HepG2 (cell line): ENCODE results near the gene CDCP2. TPM values are rescaled to one million over a fixed set of nuclear protein-coding genes. Genes with fewer than 3 reads are reported as not detected.

Experiments
- ATAC-seq: fragments of 200-7000 bp; cut with Tn5 transposase; 3 replicates; pipeline ENCODE4 v1.9.1; 2020; ENCODE audit warnings: mild to moderate bottlenecking, moderate library complexity
- BruUV-seq: library from RNA; stranded (reverse); fragments of 400-500 nt; replicated peaks from 2 replicates; lab custom pipeline; 2021; lab: Mats Ljungman, UMichigan
- CTCF ChIA-PET: fragments of 300-600 bp; formaldehyde crosslinking; extraction: SDS; loops from one replicate; lab custom pipeline; 2021; ENCODE audit warnings: low total read pairs, inconsistent platforms, low intra/inter-chr PET ratio; lab: Yijun Ruan, JAX
- POLR2A ChIA-PET: fragments of 350-600 bp; sonication (Branson Sonifier 250); formaldehyde crosslinking; loops from one replicate; lab custom pipeline; 2020; ENCODE audit warnings: antibody characterized with exemption, inconsistent platforms; lab: Yijun Ruan, JAX
- DNase-seq: peaks from one replicate; pipeline ENCODE4 v3.0.0-alpha.2; 2015; ENCODE audit warnings: low spot score
- FAIRE-seq: peaks from 3 replicates; lab custom pipeline; 2011; peaks lifted over from hg19 to GRCh38; lab: Jason Lieb, UNC
- H2AFZ ChIP-seq: one replicate; pipeline ENCODE4 v1.6.1; 2011; ENCODE audit warnings: low read length, inconsistent platforms
- H3K27ac ChIP-seq: fragments of 300-600 bp; 3 replicates; pipeline ENCODE4 v1.8.0; 2011; ENCODE audit warnings: mixed run types, mild to moderate bottlenecking, mixed read lengths, low read length, inconsistent platforms; ENCODE audit not compliant: insufficient read depth; ENCODE audit errors: extremely low read length
- H3K27me3 ChIP-seq, 2 experiments: fragments of 200-600 bp in 1 of 2; 2 replicates in 1 of 2; 3 replicates in 1 of 2; pipeline versions ENCODE4 v1.6.0 to v1.8.0; 2011; ENCODE audit warnings: low read length in 2 of 2, mild to moderate bottlenecking in 2 of 2, moderate library complexity in 2 of 2, inconsistent platforms in 1 of 2; ENCODE audit not compliant: insufficient read depth in 2 of 2, control insufficient read depth in 1 of 2
- H3K36me3 ChIP-seq, 2 experiments: fragments of 200-600 bp in 1 of 2; replicated peaks in 1 of 2; 2 replicates in 1 of 2; 3 replicates in 1 of 2; pipeline versions ENCODE4 v1.5.1 to v1.8.0; 2011; ENCODE audit warnings: low read length in 2 of 2, inconsistent platforms in 1 of 2; ENCODE audit not compliant: insufficient read depth in 2 of 2, control insufficient read depth in 1 of 2
- H3K4me1 ChIP-seq: 2 replicates; pipeline ENCODE4 v1.5.1; 2012; ENCODE audit warnings: low read length, inconsistent platforms; ENCODE audit not compliant: insufficient read depth
- H3K4me2 ChIP-seq: 2 replicates; pipeline ENCODE4 v1.6.0; 2011; ENCODE audit warnings: low read depth, low read length, inconsistent platforms
- H3K4me3 ChIP-seq, 3 experiments: fragments of 200-600 bp in 1 of 3; sonication (generic), shearing (Covaris generic) in 1 of 3; replicated peaks in 1 of 3; 2 replicates each; pipeline ENCODE4 v1.5.1; 2011 to 2016; ENCODE audit warnings: low read length in 3 of 3, inconsistent platforms in 2 of 3, low read depth in 2 of 3, mild to moderate bottlenecking in 2 of 3, control low read depth in 1 of 3, mixed read lengths in 1 of 3; ENCODE audit not compliant: insufficient read depth in 1 of 3
- H3K79me2 ChIP-seq: one replicate; pipeline ENCODE4 v1.6.1; 2011; ENCODE audit warnings: low read length, inconsistent platforms; ENCODE audit not compliant: insufficient read depth
- H3K9ac ChIP-seq: 2 replicates; pipeline ENCODE4 v1.6.0; 2011; ENCODE audit warnings: mild to moderate bottlenecking, low read depth, low read length, inconsistent platforms; ENCODE audit not compliant: insufficient read depth
- H3K9me3 ChIP-seq: 2 replicates; pipeline ENCODE4 v1.5.1; 2012; ENCODE audit warnings: mild to moderate bottlenecking, low read length
- H4K20me1 ChIP-seq: 2 replicates; pipeline ENCODE4 v1.6.0; 2011; ENCODE audit warnings: inconsistent platforms, mild to moderate bottlenecking, low read length, moderate library complexity; ENCODE audit not compliant: insufficient read depth
- CHCHD3 ChIP-seq: sonication (generic); formaldehyde crosslinking; IDR thresholded peaks from 2 replicates; pipeline ENCODE4 v1.8.0; 2022; ENCODE audit warnings: mild to moderate bottlenecking, missing genetic modification reagents, moderate library complexity
- MED13 ChIP-seq: sonication (generic); formaldehyde crosslinking; IDR thresholded peaks from 2 replicates; pipeline ENCODE4 v1.5.0; 2020; ENCODE audit warnings: missing genetic modification reagents
- TOPORS ChIP-seq: sonication (generic); formaldehyde crosslinking; IDR thresholded peaks from 2 replicates; pipeline ENCODE4 v1.8.0; 2023; ENCODE audit warnings: mild to moderate bottlenecking, missing genetic modification reagents
- ZNF18 ChIP-seq: sonication (generic); formaldehyde crosslinking; IDR thresholded peaks from 2 replicates; pipeline ENCODE4 v1.8.0; 2022; ENCODE audit warnings: mild to moderate bottlenecking, missing genetic modification reagents; ENCODE audit not compliant: insufficient replicate concordance
- ZNF33B ChIP-seq: sonication (generic); formaldehyde crosslinking; IDR thresholded peaks from 2 replicates; pipeline ENCODE4 v1.5.1; 2020; ENCODE audit warnings: mild to moderate bottlenecking, missing genetic modification reagents
- ZNF7 ChIP-seq: IDR thresholded peaks from 2 replicates; pipeline ENCODE4 v1.6.1; 2016; ENCODE audit warnings: missing biosample characterization, missing genetic modification reagents
- WGBS: methylation state at CpG from one replicate; pipeline ENCODE4 v1.1.6; 2017; ENCODE audit warnings: low lambda C conversion rate; 5-methylcytosine and 5-hydroxymethylcytosine counted together
- in situ Hi-C: cut with HindIII; loops from 2 replicates; pipeline ENCODE4 v1.10.0; 2017; ENCODE audit warnings: low pct_unique_long_range_greater_than_20kb; ENCODE audit not compliant: extremely low pct_ligation_motif_present
- intact Hi-C: fragments of 100-400 bp; cut with micrococcal nuclease; formaldehyde crosslinking; loops from one replicate; pipeline ENCODE4 v1.10.0; 2022; ENCODE audit not compliant: unreplicated experiment
- polyA plus RNA-seq, 8 experiments: library from polyadenylated mRNA; depleted of rRNA in 3 of 8; stranded (reverse) in 7 of 8; unstranded in 1 of 8; fragments of >200 nt; fragmentation: Illumina TruSeq in 4 of 8; extraction: Trizol in 4 of 8; gene quantifications; 2 replicates each; pipeline versions ENCODE4 v1.2.1 to v1.2.3, GENCODE V29; 2011 to 2016; ENCODE audit warnings: low read depth in 4 of 8, missing spikeins in 1 of 8, mixed read lengths in 1 of 8; ENCODE audit not compliant: insufficient read depth in 1 of 8
- total RNA-seq, 5 experiments: library from RNA; depleted of rRNA; stranded (reverse); fragments of >200 nt; fragmentation: Illumina TruSeq; extraction: Trizol; gene quantifications; 2 replicates each; pipeline ENCODE4 v1.2.3, GENCODE V29; 2016; ENCODE audit warnings: low read depth in 1 of 5
- TF ChIP-seq, protein P1 (sequence below): sonication (generic); formaldehyde crosslinking; IDR thresholded peaks from 2 replicates; pipeline ENCODE4 v1.5.1; 2020; ENCODE audit warnings: mild to moderate bottlenecking, missing genetic modification reagents
- TF ChIP-seq, protein P2 (sequence below): sonication (generic); formaldehyde crosslinking; IDR thresholded peaks from 2 replicates; pipeline ENCODE4 v1.4.0; 2020; ENCODE audit warnings: missing genetic modification reagents
- TF ChIP-seq, protein P3 (sequence below): sonication (generic); formaldehyde crosslinking; IDR thresholded peaks from 2 replicates; pipeline ENCODE4 v1.4.0; 2020; ENCODE audit warnings: missing genetic modification reagents

The CDCP2 gene
- total and polyA plus RNA-seq, 2 of the 13 experiments (the other 11 are each of a cell fraction or from before 2014, with no cell fraction given) = not detected

DNA sequence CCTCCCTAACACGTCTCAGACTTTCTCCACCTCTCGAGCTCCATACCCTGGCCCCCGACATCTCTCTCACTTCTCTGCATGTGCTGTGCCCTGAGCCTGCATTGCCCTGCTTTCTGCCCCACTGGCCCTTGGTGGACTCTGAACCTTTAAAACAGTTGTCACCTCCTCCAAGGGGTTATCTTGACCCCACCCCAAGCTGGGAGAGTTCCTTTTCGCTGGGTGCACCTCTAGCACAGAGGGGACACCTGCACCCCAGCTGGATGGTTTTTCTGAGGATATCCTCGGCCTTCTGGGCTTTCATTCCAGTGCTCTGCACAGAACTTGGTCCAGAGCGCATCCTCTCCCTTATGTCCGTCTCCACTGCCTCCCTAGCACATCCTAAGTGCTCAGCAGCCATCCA is 4.2 kb upstream of the CDCP2 start:
- Histone ChIP-seq H4K20me1 (no peaks in the 10 kb centered on the region), H3K4me3 (no peak overlapping the region), H3K9me3 (no peaks in the 10 kb centered on the region), H3K27me3 (no peaks in the 10 kb centered on the region; a peak in 2 of 5 replicates), H3K4me1 (peaks cover 30% of the 10 kb centered on the region), H2AFZ (no peak overlapping the region), H3K36me3 (no peaks in the 10 kb centered on the region), H3K27ac (no peak overlapping the region), H3K9ac (no peak overlapping the region), H3K4me2 (no peak overlapping the region), H3K79me2 (no peaks in the 10 kb centered on the region)
- ATAC-seq (no peak), DNase-seq (no peak), FAIRE-seq (no peak)
- intact Hi-C loops = no loop called here
- TF ChIP-seq ZNF33B (CRISPR knock-in tag) (no peak), TOPORS (CRISPR knock-in tag) (no peak), CHCHD3 (CRISPR knock-in tag) (no peak), ZNF18 (CRISPR knock-in tag) (no peak), ZNF7 (CRISPR knock-in tag) (no peak), MED13 (no peak)
- TF ChIP-seq, protein P1, sequence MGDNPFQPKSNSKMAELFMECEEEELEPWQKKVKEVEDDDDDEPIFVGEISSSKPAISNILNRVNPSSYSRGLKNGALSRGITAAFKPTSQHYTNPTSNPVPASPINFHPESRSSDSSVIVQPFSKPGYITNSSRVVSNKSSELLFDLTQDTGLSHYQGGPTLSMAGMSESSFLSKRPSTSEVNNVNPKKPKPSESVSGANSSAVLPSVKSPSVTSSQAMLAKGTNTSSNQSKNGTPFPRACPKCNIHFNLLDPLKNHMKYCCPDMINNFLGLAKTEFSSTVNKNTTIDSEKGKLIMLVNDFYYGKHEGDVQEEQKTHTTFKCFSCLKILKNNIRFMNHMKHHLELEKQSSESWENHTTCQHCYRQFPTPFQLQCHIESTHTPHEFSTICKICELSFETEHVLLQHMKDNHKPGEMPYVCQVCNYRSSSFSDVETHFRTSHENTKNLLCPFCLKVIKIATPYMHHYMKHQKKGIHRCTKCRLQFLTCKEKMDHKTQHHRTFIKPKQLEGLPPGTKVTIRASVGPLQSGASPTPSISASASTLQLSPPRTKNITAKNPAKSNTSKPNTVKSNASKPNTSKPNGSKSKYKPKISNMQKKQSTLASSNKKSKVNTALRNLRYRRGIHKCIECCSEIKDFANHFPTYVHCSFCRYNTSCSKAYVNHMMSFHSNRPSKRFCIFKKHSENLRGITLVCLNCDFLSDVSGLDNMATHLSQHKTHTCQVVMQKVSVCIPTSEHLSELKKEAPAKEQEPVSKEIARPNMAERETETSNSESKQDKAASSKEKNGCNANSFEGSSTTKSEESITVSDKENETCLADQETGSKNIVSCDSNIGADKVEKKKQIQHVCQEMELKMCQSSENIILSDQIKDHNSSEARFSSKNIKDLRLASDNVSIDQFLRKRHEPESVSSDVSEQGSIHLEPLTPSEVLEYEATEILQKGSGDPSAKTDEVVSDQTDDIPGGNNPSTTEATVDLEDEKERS (CRISPR knock-in tag) = no peak
- TF ChIP-seq, protein P2, sequence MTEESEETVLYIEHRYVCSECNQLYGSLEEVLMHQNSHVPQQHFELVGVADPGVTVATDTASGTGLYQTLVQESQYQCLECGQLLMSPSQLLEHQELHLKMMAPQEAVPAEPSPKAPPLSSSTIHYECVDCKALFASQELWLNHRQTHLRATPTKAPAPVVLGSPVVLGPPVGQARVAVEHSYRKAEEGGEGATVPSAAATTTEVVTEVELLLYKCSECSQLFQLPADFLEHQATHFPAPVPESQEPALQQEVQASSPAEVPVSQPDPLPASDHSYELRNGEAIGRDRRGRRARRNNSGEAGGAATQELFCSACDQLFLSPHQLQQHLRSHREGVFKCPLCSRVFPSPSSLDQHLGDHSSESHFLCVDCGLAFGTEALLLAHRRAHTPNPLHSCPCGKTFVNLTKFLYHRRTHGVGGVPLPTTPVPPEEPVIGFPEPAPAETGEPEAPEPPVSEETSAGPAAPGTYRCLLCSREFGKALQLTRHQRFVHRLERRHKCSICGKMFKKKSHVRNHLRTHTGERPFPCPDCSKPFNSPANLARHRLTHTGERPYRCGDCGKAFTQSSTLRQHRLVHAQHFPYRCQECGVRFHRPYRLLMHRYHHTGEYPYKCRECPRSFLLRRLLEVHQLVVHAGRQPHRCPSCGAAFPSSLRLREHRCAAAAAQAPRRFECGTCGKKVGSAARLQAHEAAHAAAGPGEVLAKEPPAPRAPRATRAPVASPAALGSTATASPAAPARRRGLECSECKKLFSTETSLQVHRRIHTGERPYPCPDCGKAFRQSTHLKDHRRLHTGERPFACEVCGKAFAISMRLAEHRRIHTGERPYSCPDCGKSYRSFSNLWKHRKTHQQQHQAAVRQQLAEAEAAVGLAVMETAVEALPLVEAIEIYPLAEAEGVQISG (CRISPR knock-in tag) = no peak
- TF ChIP-seq, protein P3, sequence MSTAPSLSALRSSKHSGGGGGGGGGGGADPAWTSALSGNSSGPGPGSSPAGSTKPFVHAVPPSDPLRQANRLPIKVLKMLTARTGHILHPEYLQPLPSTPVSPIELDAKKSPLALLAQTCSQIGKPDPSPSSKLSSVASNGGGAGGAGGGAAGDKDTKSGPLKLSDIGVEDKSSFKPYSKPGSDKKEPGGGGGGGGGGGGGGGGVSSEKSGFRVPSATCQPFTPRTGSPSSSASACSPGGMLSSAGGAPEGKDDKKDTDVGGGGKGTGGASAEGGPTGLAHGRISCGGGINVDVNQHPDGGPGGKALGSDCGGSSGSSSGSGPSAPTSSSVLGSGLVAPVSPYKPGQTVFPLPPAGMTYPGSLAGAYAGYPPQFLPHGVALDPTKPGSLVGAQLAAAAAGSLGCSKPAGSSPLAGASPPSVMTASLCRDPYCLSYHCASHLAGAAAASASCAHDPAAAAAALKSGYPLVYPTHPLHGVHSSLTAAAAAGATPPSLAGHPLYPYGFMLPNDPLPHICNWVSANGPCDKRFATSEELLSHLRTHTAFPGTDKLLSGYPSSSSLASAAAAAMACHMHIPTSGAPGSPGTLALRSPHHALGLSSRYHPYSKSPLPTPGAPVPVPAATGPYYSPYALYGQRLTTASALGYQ = no peak
- POLR2A ChIA-PET = no interaction called here
- WGBS = 51% methylated on average over 7 of the region's 7 CpGs
- no TSS peak for BruUV-seq
- in situ Hi-C loops = no loop called here
- CTCF ChIA-PET = no interaction called here
